ENCODE results near the gene SCYGR3.
"Not testable (repeated sequence)": the region's sequence is repeated elsewhere in the genome, so short reads cannot be mapped to it uniquely, and the experiment has no call there.

Gene SCYGR3

DNA sequence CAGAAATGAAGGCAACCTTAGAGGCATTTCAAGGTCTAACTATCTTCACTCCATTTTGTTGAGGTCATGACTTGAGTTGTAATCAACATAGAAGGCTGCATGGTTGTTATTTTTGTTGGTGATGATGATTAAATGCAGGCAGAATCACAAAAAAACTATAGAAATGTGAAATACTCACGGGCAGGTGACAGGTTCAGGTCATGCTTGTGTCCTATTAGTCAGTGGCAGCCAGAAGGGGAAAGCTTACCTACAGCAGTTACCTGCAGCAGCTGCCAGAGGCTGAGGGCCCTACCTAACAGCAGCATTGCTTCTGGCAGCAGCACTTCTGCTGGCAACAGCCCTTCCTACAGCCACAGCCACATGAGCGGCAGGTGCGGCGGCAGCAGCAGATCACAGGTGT, 394 bp downstream of the SCYGR3 start:
- DNase-seq (ENCODE audit: low spot score): no peak
- FAIRE-seq: no peak

DNA sequence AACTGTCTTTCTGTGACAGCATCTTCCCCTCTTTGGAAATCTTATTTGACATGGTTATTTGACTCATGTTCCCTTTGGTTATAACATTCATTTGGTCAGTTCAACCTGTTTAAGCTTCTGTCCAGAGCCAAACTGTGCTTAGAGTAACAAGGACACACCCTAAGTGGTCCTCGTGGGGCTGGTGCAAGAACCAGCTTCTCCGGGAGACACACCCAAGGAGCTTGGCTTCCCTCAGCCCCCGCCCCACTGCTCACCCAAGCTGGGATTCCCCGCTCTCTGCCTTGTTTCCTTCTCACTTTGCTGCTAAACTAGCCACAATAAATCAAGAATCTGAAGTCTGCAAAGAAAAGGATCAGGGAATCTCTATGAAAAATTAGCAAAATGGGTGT, 1.4 kb downstream of the SCYGR3 start:
- DNase-seq (ENCODE audit: low spot score) (no peak), FAIRE-seq (no peak)

GRCh38 chr2:227612546-227613271, 1.9 kb downstream of the SCYGR3 start:
- FAIRE-seq: no peak
- no peak for DNase-seq (ENCODE audit: low spot score)

DNA sequence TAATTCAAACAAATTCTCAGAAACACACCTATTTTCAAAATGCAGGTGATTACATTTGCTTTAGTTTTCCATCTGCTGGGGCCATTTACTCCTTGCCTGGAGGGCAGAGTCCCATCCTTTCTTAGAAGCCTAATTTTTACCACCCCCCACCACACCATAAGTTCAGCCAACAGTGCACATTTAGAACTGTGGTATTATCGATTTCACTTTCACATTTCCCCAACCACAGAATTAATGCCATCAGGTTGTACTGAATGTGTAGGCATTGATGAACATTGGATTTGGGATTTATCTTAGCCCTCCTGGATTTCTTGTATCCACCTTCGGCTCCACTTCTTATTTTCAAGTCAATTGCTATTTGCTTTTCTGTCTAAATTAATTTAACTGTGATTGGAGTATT, 4.5 kb downstream of the SCYGR3 start:
- DNase-seq (ENCODE audit: low spot score): no peak
- no peak for FAIRE-seq

GRCh38 chr2:227608561-227609338, 5.9 kb downstream of the SCYGR3 start:
- no peak for DNase-seq (ENCODE audit: low spot score)
- no peak for FAIRE-seq

GRCh38 chr2:227607941-227608340, 6.7 kb downstream of the SCYGR3 start:
- FAIRE-seq (no peak), DNase-seq (ENCODE audit: low spot score) (no peak)

- FAIRE-seq (no peak), DNase-seq (ENCODE audit: low spot score) (no peak)
These were observed 8.2 kb downstream of the SCYGR3 start for GRCh38 chr2:227606476-227606875.

DNA sequence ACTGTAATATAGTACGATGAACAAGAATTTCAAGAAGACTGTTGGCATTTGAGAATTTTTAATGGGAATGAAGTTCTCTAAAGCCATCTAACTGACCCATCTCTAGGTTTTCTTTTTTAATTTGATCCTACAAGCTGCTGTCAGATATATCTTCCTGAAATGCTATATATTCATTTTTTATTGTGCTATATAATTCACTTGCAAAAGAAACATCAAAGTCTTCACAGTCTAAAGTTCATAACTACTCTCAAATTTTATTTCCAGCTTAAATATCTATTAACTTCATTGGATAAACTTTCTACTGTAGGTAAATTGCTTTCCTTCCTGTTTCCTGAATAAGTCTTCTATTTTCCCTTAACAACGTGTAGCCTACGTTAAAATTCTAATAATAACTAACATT, 12.3 kb downstream of the SCYGR3 start:
- DNase-seq (ENCODE audit: low spot score): no peak
- FAIRE-seq: no peak

DNA sequence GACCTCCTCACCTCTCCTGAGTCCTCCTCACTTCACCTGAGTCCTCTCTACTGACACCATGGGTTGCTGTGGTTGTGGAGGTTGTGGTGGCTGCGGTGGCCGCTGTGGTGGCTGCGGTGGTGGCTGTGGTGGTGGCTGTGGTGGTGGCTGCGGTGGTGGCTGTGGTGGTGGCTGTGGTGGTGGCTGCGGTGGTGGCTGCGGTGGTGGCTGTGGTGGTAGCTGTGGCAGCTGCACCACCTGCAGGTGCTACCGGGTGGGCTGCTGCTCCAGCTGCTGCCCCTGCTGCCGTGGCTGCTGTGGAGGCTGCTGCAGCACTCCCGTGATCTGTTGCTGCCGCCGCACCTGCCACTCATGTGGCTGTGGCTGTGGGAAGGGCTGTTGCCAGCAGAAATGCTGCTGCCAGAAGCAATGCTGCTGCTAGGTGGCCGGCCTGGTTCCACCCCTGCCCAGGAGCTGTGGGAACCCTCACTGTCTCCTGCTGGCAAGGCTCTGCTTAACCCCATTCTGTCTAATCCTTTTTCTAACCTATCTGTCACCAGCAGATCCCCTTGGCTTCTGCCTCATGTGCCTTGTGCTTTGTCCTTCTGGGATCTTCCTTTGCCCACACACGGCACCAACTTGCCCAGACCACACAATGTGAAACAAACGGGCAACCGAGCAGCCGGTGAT, 15.7 kb downstream of the SCYGR3 start, which contains the start of gene SCYGR2:
Gene SCYGR2, plus strand, starts transcription at position 59 of the 669 bp plus-strand sequence. Its CDS starts 0 bp downstream, at position 59.
- FAIRE-seq; DNase-seq (ENCODE audit: low spot score): not testable (repeated sequence)

DNA sequence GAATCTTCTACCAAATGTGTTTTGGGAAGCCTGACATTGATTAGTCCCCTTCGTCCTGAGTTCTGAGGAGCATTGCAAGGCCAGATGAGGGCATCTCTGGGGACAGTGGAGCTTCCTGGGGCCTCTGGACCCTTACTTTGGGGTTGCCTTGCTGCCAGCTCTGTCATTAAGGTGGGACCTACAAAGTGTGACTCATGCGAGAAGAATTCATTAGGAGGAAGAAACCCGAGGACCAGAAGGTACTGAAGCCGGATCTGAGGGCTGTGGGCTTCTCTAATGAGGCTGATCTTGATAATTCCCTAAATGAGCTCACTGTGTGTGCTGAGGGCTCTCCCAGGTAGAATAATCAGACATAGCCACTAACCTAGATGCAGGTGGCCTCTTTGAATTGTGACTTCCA, 16.6 kb downstream of the SCYGR3 start:
- FAIRE-seq (no peak), DNase-seq (ENCODE audit: low spot score) (no peak)

DNA sequence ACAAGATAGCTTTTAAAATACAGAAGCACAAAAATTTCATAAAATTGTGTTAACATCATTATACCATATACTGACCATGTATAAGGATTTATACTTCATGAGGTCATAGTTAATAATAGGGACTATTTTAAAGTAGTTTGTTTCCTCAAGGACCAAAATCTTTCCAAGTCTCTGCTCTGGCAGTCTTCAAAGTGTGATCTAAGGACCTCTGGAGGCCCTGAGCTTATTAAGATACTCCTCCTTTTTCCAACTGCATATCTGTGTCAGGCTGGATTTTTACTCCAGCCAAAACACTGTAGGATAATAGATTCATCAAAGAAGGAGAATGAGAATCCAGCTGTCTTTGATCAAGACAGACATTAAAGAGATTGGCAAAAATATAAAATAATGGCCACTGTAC, 17.6 kb downstream of the SCYGR3 start:
- DNase-seq (ENCODE audit: low spot score) (no peak), FAIRE-seq (no peak)

- DNase-seq (ENCODE audit: low spot score) (no peak), FAIRE-seq (no peak)
These were observed 18.8 kb downstream of the SCYGR3 start for GRCh38 chr2:227595797-227596196.

DNA sequence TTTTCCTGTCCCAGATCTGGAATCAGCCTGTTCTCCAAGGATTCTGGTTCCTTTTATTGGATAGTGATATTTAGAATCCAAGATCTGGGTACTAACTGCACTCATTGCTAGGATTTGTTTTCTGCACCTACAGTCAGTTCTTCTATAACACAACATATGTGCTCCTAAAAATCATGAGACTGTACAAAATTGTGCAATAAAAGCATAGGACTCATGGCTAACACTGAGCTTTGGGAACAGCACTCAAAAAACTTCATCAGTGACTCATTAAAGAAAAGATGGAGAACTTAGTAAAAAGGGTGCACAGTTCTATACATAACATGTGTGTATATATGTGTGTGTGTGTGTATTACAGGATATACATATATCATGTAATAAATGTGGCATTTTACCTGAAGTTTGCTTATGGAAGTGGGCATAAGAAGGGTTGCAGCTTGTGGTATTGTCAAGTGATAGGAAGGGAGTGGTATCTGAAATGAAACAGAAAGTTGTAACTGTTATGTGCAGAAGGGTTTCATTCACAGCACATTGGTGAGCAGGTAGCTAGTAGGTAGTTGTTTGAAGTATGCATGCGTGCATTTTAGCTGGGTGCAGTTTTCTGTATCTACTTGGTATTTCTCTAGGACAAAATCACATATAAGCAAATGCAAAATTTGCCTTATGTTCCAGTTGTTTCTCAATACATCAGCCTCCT, 21.8 kb downstream of the SCYGR3 start:
- FAIRE-seq (no peak), DNase-seq (ENCODE audit: low spot score) (no peak)

DNA sequence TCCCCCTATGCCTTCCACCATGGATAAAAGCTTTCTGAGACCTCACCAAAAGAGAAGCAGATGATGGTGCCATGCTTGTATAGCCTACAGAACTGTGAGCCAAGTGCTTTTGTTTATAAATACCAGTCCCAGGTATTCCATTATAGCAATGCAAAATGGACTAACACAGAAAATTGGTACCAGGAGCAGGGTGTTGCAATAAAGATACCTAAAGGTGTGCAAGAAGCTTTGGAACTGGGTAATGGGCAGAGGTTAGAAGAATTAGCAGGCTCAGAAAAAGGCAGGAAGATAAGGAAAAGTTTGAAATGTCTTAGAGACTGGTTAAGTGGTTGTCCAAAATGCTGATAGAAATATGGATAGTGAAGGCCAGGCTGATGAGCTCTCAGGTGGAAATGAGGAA, 32.3 kb downstream of the SCYGR3 start:
- DNase-seq (ENCODE audit: low spot score) (no peak), FAIRE-seq (no peak)

GRCh38 chr2:227579791-227580190, 34.8 kb downstream of the SCYGR3 start:
- FAIRE-seq (no peak), DNase-seq (ENCODE audit: low spot score) (no peak)

- DNase-seq (ENCODE audit: low spot score): no peak
- no peak for FAIRE-seq
These were observed 36.0 kb downstream of the SCYGR3 start for GRCh38 chr2:227578642-227579041.

- no peak for FAIRE-seq
- no peak for DNase-seq (ENCODE audit: low spot score)
These were observed 37.1 kb downstream of the SCYGR3 start for GRCh38 chr2:227577555-227577954.

DNA sequence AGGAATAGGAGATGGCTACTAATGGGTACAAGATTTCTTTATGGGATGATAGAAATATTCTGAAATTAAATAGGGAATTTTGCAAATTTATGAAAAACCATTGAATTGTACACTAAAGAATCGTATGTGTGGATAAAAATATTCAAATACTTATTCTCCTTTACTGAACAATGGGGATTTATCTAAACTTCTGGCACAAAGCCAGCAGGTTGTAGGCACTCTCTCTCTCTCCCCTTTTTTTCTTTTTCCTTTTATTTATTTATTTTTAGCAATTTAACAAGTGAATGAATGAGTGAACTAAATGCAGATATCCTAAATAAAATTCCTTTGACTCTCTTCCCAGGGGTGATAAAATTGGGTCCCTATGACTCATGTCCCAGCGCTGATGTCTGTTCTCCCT, 37.8 kb downstream of the SCYGR3 start:
- DNase-seq (ENCODE audit: low spot score) (no peak), FAIRE-seq (no peak)

DNA sequence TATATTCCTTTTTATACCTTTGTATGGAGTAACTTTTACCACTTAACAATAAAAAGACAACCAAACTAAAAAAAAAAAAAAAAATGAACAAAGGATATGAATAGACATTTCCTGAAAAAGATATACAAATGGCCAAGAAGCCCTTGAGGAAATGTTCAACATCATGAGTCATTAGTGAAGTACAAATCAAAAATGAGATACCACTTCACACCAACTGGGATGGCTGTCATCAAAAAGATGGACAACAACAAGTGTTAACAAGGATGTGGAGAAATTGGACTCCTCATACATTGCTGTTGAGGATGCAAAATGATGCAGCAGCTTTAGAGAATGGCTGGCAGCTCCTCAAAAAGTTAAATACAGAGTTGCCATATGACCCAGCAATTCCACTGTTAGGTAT, 38.5 kb downstream of the SCYGR3 start:
- DNase-seq (ENCODE audit: low spot score): no peak
- no peak for FAIRE-seq

- FAIRE-seq (no peak), DNase-seq (ENCODE audit: low spot score) (no peak)
These were observed 44.0 kb downstream of the SCYGR3 start for GRCh38 chr2:227570615-227571014.

GRCh38 chr2:227568852-227569169, 45.8 kb downstream of the SCYGR3 start:
- no peak for DNase-seq (ENCODE audit: low spot score)
- no peak for FAIRE-seq

- FAIRE-seq (no peak), DNase-seq (ENCODE audit: low spot score) (no peak)
These were observed 48.6 kb downstream of the SCYGR3 start for GRCh38 chr2:227566012-227566411.
